Upper lobe of left lung (tissue), 6 donors: ENCODE data around the gene PPM1H. TPM values are rescaled to one million over a fixed set of nuclear protein-coding genes. Genes with fewer than 3 reads are reported as not detected.

ENCODE experiments used
- ATAC-seq, 2 donors: fragments of 200-7000 bp; cut with Tn5 transposase; one replicate each; pipeline ENCODE4 v1.9.1; 2022; ENCODE audit warnings: mild to moderate bottlenecking in 2 of 2, moderate library complexity in 2 of 2; ENCODE audit not compliant: low FRiP score in 2 of 2
- DNase-seq, 2 donors: peaks; one replicate each; pipeline ENCODE4 v3.0.0-alpha.2; 2019 to 2020
- H3K27ac ChIP-seq, 4 donors: fragments of 200-600 bp; sonication (generic); one replicate each; pipeline ENCODE4 v1.5.1; 2016 to 2019
- H3K27me3 ChIP-seq, 4 donors: fragments of 200-600 bp; sonication (generic); one replicate each; pipeline ENCODE4 v1.5.1; 2017 to 2019
- H3K36me3 ChIP-seq, 4 donors: fragments of 200-600 bp; sonication (generic); one replicate each; pipeline ENCODE4 v1.5.1; 2016 to 2019
- H3K4me1 ChIP-seq, 4 donors: fragments of 200-600 bp; sonication (generic); one replicate each; pipeline ENCODE4 v1.5.1; 2018 to 2019
- H3K4me3 ChIP-seq, 4 donors: fragments of 200-600 bp; sonication (generic); one replicate each; pipeline ENCODE4 v1.5.1; 2017 to 2019; ENCODE audit warnings: mild to moderate bottlenecking in 2 of 4, moderate library complexity in 1 of 4
- H3K9me3 ChIP-seq, 4 donors: fragments of 200-600 bp; sonication (generic); one replicate each; pipeline ENCODE4 v1.5.1; 2018 to 2019
- EP300 ChIP-seq, 4 donors: sonication (generic); formaldehyde crosslinking; IDR thresholded peaks; one replicate each; pipeline ENCODE4 v1.5.1; 2017; ENCODE audit warnings: antibody characterized with exemption in 4 of 4, control low read depth in 2 of 4
- POLR2A ChIP-seq, 4 donors: fragments of 450-650 bp; IDR thresholded peaks; one replicate each; pipeline ENCODE4 v1.5.1; 2016 to 2017; ENCODE audit warnings: antibody characterized with exemption in 4 of 4, mild to moderate bottlenecking in 2 of 4
- POLR2AphosphoS5 ChIP-seq, 2 donors: sonication (generic); formaldehyde crosslinking; IDR thresholded peaks; one replicate each; pipeline ENCODE4 v1.5.1; 2017; ENCODE audit warnings: antibody characterized with exemption in 2 of 2
- WGBS, 2 donors: methylation state at CpG; one replicate each; pipeline ENCODE4 v1.1.5; 2017 to 2018; 5-methylcytosine and 5-hydroxymethylcytosine counted together
- total RNA-seq, 6 donors: library from RNA; depleted of rRNA in 4 of 6; stranded (reverse); fragments of >200 nt in 4 of 6; gene quantifications; one replicate each; pipeline versions ENCODE4 v1.1.0 to v1.2.1, GENCODE V29; 2016 to 2021
- TF ChIP-seq, protein P1 (sequence below), 6 experiments: fragments of 450-650 bp in 4 of 6; fragments of 200-600 bp in 2 of 6; sonication (generic) in 2 of 6; IDR thresholded peaks; one replicate each; pipeline ENCODE4 v1.5.1; 2016 to 2019; ENCODE audit warnings: antibody characterized with exemption in 6 of 6
- donor health status: DM: no; HTN: no; CAD: no; lungs with moderate emphysema.
- donor health status: DM: no; HTN: yes; CAD: no; lungs with severe emphysema.

PPM1H gene
- total RNA-seq, 6 donors from 2014 or later = 4.2 to 14.2 (median 8.4) TPM

DNA sequence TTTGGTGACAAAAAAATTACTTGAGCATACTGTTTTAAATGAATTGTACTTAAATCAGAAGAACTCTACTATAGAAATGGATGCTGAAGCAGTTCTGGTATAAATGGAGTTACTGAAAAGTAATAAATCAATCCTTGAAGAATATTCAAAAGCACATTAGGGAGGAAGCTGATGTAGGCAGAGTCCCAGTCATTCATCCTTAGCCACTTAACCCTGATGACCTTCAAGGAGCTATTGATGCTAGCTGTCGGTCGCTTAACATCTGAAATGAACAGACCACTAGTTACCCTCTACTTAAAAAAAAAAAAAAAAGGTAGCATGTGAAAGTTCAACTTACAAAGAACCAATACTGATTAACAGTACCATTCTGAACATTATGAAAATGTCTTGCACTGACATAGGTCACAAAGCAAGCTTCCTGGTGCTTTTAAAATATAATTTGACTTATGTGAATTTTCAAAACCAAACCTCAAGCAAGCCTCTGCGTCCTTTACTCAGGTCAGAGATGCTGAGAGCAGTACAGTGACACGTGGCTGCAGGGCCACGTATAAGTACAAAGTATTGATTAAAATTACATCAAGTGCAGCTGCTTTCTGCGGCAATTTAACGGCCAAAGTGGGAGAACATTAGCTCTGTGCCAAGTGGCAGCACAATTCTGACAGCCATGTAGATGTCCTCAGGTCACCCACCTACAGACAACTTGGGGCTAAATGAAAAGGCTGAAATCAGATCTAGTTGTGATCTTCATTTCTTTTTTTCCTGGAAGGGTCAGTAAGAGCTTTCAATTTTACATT is 18.1 kb downstream of the PPM1H start:
- DNase-seq = no peak
- Histone ChIP-seq H3K27ac (no peak overlapping the region), H3K4me1 (no peaks in the 10 kb centered on the region), H3K9me3 (no peaks in the 10 kb centered on the region), H3K4me3 (no peak overlapping the region), H3K36me3 (no peaks in the 10 kb centered on the region), H3K27me3 (no peaks in the 10 kb centered on the region)
- WGBS, 2 donors = 85 to 88% methylated on average over 7 of the region's 7 CpGs
- TF ChIP-seq POLR2A (IDR thresholded peaks at IDR 0.05) = no peak
- TF ChIP-seq, protein P1, sequence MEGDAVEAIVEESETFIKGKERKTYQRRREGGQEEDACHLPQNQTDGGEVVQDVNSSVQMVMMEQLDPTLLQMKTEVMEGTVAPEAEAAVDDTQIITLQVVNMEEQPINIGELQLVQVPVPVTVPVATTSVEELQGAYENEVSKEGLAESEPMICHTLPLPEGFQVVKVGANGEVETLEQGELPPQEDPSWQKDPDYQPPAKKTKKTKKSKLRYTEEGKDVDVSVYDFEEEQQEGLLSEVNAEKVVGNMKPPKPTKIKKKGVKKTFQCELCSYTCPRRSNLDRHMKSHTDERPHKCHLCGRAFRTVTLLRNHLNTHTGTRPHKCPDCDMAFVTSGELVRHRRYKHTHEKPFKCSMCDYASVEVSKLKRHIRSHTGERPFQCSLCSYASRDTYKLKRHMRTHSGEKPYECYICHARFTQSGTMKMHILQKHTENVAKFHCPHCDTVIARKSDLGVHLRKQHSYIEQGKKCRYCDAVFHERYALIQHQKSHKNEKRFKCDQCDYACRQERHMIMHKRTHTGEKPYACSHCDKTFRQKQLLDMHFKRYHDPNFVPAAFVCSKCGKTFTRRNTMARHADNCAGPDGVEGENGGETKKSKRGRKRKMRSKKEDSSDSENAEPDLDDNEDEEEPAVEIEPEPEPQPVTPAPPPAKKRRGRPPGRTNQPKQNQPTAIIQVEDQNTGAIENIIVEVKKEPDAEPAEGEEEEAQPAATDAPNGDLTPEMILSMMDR (IDR thresholded peaks at IDR 0.05) = no peak
- ATAC-seq = no peak

GRCh38 chr12:62915204-62915529 is 19.8 kb downstream of the PPM1H start:
- ATAC-seq (no peak), DNase-seq (peak in 1 of 2 donors; percentile 24)
- H3K27ac ChIP-seq = no peak overlapping the region
- H3K4me3 ChIP-seq = no peak overlapping the region
- no peaks in the 10 kb centered on the region for H3K36me3 ChIP-seq
- H3K4me1 ChIP-seq = no peaks in the 10 kb centered on the region
- 90 to 100% methylated on average over 5 to 6 of the region's 6 CpGs for WGBS, 2 donors
- no peaks in the 10 kb centered on the region for H3K9me3 ChIP-seq
- TF ChIP-seq EP300 (IDR thresholded peaks at IDR 0.05) = no peak
- TF ChIP-seq, protein P1 (IDR thresholded peaks at IDR 0.05) = no peak
- no peak for TF ChIP-seq POLR2AphosphoS5 (IDR thresholded peaks at IDR 0.05)
- TF ChIP-seq POLR2A (IDR thresholded peaks at IDR 0.05) = no peak
- H3K27me3 ChIP-seq = no peaks in the 10 kb centered on the region

GRCh38 chr12:62914443-62915203 is 20.3 kb downstream of the PPM1H start:
- H3K4me3 ChIP-seq = no peak overlapping the region
- H3K4me1 ChIP-seq = no peaks in the 10 kb centered on the region
- TF ChIP-seq, protein P1 (IDR thresholded peaks at IDR 0.05) = no peak
- TF ChIP-seq POLR2AphosphoS5 (IDR thresholded peaks at IDR 0.05) (no peak), EP300 (IDR thresholded peaks at IDR 0.05) (no peak), POLR2A (IDR thresholded peaks at IDR 0.05) (no peak)
- 75 to 83% methylated on average over 7 of the region's 7 CpGs for WGBS, 2 donors
- no peak for ATAC-seq
- peak overlapping the region in 1 of 4 donors; percentile 38 for H3K27ac ChIP-seq
- H3K9me3 ChIP-seq = no peaks in the 10 kb centered on the region
- DNase-seq = no peak
- no peaks in the 10 kb centered on the region for H3K27me3 ChIP-seq
- H3K36me3 ChIP-seq = no peaks in the 10 kb centered on the region

DNA sequence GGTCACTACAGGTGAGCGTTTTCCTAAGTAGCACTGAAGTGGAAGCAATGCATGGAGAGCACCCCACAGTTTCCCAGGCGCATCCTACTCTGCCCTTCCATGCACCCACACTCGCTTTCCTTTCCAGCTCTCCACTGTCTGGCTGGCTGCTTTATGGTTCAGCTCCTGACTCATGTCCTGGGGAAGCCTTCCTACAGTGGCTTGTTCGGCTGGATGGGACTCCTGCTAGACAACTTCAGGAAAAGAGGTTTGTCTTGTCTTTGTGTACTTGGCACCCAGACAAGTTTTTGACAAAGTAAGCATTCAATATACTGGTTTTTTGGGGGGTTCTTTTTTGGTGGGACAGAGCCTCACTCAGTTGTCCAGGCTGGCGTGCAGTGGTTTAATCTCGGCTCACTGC is 21.6 kb downstream of the PPM1H start:
- WGBS, 2 donors = 89 to 94% methylated on average over 6 of the region's 6 CpGs
- Histone ChIP-seq H3K4me1 (no peaks in the 10 kb centered on the region), H3K36me3 (no peaks in the 10 kb centered on the region), H3K4me3 (no peak overlapping the region), H3K9me3 (no peaks in the 10 kb centered on the region), H3K27ac (no peak overlapping the region), H3K27me3 (no peaks in the 10 kb centered on the region)
- ATAC-seq = no peak
- DNase-seq = no peak
- TF ChIP-seq EP300 (IDR thresholded peaks at IDR 0.05) (no peak), POLR2AphosphoS5 (IDR thresholded peaks at IDR 0.05) (no peak), POLR2A (IDR thresholded peaks at IDR 0.05) (no peak)
- TF ChIP-seq, protein P1 (IDR thresholded peaks at IDR 0.05) = no peak
